Measurements from ENCODE around the gene ADAMTS13.

DNA sequence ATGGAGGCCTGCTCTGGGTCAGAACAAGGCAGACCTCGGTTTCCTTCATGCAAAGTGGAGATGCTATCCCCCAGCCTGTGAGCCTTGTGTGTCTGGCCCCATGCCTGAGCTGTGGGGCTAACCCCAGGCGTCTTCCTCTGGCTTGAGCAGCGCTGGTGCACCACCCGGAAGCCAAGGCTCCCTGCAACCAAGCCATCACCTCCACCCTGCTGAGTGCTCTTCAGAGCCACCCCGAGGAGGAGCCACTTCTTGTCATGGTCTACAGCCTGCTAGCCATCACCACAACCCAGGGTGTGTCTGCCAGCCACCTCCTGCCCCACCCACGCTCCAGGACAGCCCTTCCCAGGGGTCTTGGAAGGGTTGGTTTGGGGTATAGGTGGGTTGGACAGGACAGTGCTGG, 20.6 kb upstream of the ADAMTS13 start:
- TF ChIP-seq EZH2phosphoT487 (IDR thresholded peaks at IDR 0.05; ENCODE audit: insufficient read depth, low read depth) (no peak), EZH2 (IDR thresholded peaks at IDR 0.05; ENCODE audit: insufficient read depth, poor library complexity, severe bottlenecking) (no peak)

Measured in GM23248 (cell line).